PC-9 (cell line): ENCODE data around the gene GPR4.

ENCODE experiments used
- CTCF ChIP-seq: fragments of 200-600 bp; sonication (generic); conservative IDR thresholded peaks from 2 replicates; pipeline ENCODE4 v1.6.1; 2017; ENCODE audit warnings: mixed run types, antibody characterized with exemption, mild to moderate bottlenecking, moderate library complexity
- EZH2 ChIP-seq: fragments of 200-600 bp; sonication (generic); IDR thresholded peaks from 2 replicates; pipeline ENCODE4 v1.8.0; 2017; ENCODE audit warnings: antibody characterized with exemption, low read depth

- TF ChIP-seq CTCF (no peak), EZH2 (no peak)
Observed at GRCh38 chr19:45556835-45557234, 45.2 kb downstream of the GPR4 start.
